Neural progenitor cell (in vitro differentiated cells): ENCODE results near the gene ASTN2. TPM values are rescaled to one million over a fixed set of nuclear protein-coding genes. Genes with fewer than 3 reads are reported as not detected.

Source experiments
- DNase-seq: peaks from one replicate; pipeline ENCODE4 v3.0.0-alpha.2; 2016; ENCODE audit warnings: low spot score
- H2AFZ ChIP-seq: fragments of 200-600 bp; sonication (generic); replicated peaks from 2 replicates; pipeline ENCODE4 v1.6.1; 2016; ENCODE audit warnings: antibody characterized with exemption
- H3F3A ChIP-seq: fragments of 200-600 bp; sonication (generic); 2 replicates; pipeline ENCODE4 v1.6.1; 2016; ENCODE audit warnings: antibody characterized with exemption, low read depth
- H3K27ac ChIP-seq: fragments of 200-600 bp; sonication (generic); 2 replicates; pipeline ENCODE4 v1.5.1; 2016; ENCODE audit warnings: mild to moderate bottlenecking
- H3K27me3 ChIP-seq: fragments of 200-600 bp; sonication (generic); 2 replicates; pipeline ENCODE4 v1.6.1; 2016; ENCODE audit warnings: mild to moderate bottlenecking, moderate library complexity
- H3K36me3 ChIP-seq: fragments of 200-600 bp; sonication (generic); 2 replicates; pipeline ENCODE4 v1.5.1; 2016
- H3K4me1 ChIP-seq: fragments of 200-600 bp; sonication (generic); 2 replicates; pipeline ENCODE4 v1.6.1; 2016; ENCODE audit warnings: mixed run types
- H3K4me2 ChIP-seq: fragments of 200-600 bp; sonication (generic); 2 replicates; pipeline ENCODE4 v1.6.1; 2016
- H3K4me3 ChIP-seq: fragments of 200-600 bp; sonication (generic); 2 replicates; pipeline ENCODE4 v1.5.1; 2016
- H3K79me2 ChIP-seq: fragments of 200-600 bp; sonication (generic); 2 replicates; pipeline ENCODE4 v1.6.1; 2016; ENCODE audit warnings: low read depth
- H3K9ac ChIP-seq: fragments of 200-600 bp; sonication (generic); 2 replicates; pipeline ENCODE4 v1.6.1; 2016
- H3K9me3 ChIP-seq: fragments of 200-600 bp; sonication (generic); 2 replicates; pipeline ENCODE4 v1.5.1; 2016; ENCODE audit warnings: low read depth
- H4K20me1 ChIP-seq: fragments of 200-600 bp; sonication (generic); 2 replicates; pipeline ENCODE4 v1.6.1; 2016; ENCODE audit warnings: low read depth
- H3K27ac Mint-ChIP-seq: 3 replicates; pipeline ENCODE4 v1.8.0; 2021; ENCODE audit warnings: mixed read lengths
- H3K27me3 Mint-ChIP-seq: 2 replicates; pipeline ENCODE4 v1.8.0; 2022; ENCODE audit warnings: low read depth, mild to moderate bottlenecking, inconsistent platforms, moderate library complexity, mixed read lengths; ENCODE audit not compliant: insufficient read depth
- H3K36me3 Mint-ChIP-seq: 3 replicates; pipeline ENCODE4 v1.8.0; 2021; ENCODE audit warnings: mixed read lengths
- H3K4me1 Mint-ChIP-seq: 3 replicates; pipeline ENCODE4 v1.8.0; 2021; ENCODE audit warnings: mixed read lengths
- H3K4me3 Mint-ChIP-seq: 3 replicates; pipeline ENCODE4 v1.8.0; 2021; ENCODE audit warnings: mild to moderate bottlenecking, moderate library complexity, mixed read lengths
- H3K9me3 Mint-ChIP-seq: 3 replicates; pipeline ENCODE4 v1.8.0; 2020; ENCODE audit warnings: mixed read lengths
- EZH2 ChIP-seq: fragments of 200-600 bp; sonication (generic); IDR thresholded peaks from 2 replicates; pipeline ENCODE4 v1.6.1; 2017; ENCODE audit warnings: antibody characterized with exemption, mild to moderate bottlenecking, moderate library complexity
- EZH2phosphoT487 ChIP-seq: fragments of 200-600 bp; sonication (generic); IDR thresholded peaks from 2 replicates; pipeline ENCODE4 v1.6.1; 2017; ENCODE audit warnings: antibody characterized with exemption
- total RNA-seq: library from RNA; depleted of rRNA; stranded (reverse); fragments of >200 nt; gene quantifications from 2 replicates; pipeline ENCODE4 v1.2.3, GENCODE V29; 2015; ENCODE audit warnings: low replicate concordance
- TF ChIP-seq, protein P1 (sequence below): fragments of 200-600 bp; sonication (generic); IDR thresholded peaks from 2 replicates; pipeline ENCODE4 v1.5.1; 2017; ENCODE audit warnings: antibody characterized with exemption, mild to moderate bottlenecking

Gene ASTN2
- total RNA-seq, 1 donor from 2014 or later, result 8.0 TPM

DNA sequence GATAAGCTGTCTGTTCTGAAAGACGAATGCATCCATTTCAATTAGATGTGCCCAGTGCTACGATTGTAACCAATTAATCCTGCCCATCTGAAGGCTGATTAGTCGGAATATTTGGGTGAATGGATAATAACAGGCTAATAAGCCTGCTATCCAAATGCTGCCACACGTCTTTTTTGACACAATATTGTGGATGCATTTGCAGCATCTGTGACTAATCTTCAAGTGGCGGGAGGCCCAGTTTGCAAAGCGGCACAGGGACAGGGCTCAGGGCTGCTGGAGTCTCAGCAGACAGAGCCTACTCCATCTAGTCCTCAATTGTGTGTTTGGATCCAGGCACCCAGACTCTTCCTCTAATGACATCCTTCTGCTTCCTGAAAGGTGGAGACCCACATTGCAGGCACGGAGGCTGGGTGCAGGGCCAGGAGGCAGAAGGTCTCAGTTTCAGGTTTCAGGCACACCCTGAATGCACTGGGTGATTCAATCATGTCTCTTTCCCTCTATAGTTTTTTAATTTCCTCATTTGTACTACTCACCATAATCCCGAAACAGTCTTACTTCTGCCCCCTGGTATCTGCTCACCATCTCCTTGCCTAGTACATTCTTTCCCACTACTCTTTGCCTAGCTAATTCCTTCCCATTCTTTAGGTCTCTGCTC lies 169.6 kb downstream of the ASTN2 start:
- no peaks in the 10 kb centered on the region for H3K36me3 Mint-ChIP-seq
- Histone ChIP-seq H3K36me3 (no peaks in the 10 kb centered on the region), H4K20me1 (no peaks in the 10 kb centered on the region), H3K4me2 (no peak overlapping the region), H3K27me3 (no peaks in the 10 kb centered on the region), H3K79me2 (no peaks in the 10 kb centered on the region), H3F3A (no peaks in the 10 kb centered on the region), H3K4me1 (no peaks in the 10 kb centered on the region), H3K4me3 (no peak overlapping the region), H3K27ac (no peak overlapping the region), H2AFZ (no peak overlapping the region), H3K9me3 (no peaks in the 10 kb centered on the region), H3K9ac (no peak overlapping the region)
- TF ChIP-seq, protein P1, sequence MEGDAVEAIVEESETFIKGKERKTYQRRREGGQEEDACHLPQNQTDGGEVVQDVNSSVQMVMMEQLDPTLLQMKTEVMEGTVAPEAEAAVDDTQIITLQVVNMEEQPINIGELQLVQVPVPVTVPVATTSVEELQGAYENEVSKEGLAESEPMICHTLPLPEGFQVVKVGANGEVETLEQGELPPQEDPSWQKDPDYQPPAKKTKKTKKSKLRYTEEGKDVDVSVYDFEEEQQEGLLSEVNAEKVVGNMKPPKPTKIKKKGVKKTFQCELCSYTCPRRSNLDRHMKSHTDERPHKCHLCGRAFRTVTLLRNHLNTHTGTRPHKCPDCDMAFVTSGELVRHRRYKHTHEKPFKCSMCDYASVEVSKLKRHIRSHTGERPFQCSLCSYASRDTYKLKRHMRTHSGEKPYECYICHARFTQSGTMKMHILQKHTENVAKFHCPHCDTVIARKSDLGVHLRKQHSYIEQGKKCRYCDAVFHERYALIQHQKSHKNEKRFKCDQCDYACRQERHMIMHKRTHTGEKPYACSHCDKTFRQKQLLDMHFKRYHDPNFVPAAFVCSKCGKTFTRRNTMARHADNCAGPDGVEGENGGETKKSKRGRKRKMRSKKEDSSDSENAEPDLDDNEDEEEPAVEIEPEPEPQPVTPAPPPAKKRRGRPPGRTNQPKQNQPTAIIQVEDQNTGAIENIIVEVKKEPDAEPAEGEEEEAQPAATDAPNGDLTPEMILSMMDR, result no peak
- TF ChIP-seq EZH2 (no peak), EZH2phosphoT487 (no peak)
- no peaks in the 10 kb centered on the region for H3K4me1 Mint-ChIP-seq
- H3K27me3 Mint-ChIP-seq, result no peaks in the 10 kb centered on the region
- H3K9me3 Mint-ChIP-seq, result no peaks in the 10 kb centered on the region
- no peak overlapping the region for H3K27ac Mint-ChIP-seq
- no peak for DNase-seq
- H3K4me3 Mint-ChIP-seq, result no peak overlapping the region

DNA sequence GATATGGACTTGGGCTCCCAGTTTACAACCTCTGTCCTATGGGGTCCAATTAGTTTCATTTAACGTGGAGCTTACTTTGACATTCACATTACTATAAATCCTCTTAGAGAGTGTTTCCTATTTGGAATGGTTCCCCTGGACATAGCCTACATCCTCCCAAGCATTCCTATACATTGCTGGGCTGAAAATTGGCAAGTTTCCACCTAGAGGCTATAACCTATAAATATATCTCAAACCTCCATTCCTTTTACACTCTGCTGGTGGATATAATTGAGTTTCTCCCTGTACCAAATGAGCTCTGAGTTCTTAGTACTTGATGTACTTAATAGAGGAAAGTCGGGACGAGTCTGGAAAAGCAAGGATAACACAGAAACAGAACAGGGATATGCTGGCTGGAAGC lies 172.8 kb downstream of the ASTN2 start:
- no peaks in the 10 kb centered on the region for H3K79me2 ChIP-seq
- no peak overlapping the region for H2AFZ ChIP-seq
- TF ChIP-seq, protein P1, result no peak
- no peak for TF ChIP-seq EZH2
- no peak for TF ChIP-seq EZH2phosphoT487
- H3K27me3 ChIP-seq, result no peaks in the 10 kb centered on the region
- H3K9me3 ChIP-seq, result no peaks in the 10 kb centered on the region
- H3F3A ChIP-seq, result no peaks in the 10 kb centered on the region
- H3K36me3 ChIP-seq, result no peaks in the 10 kb centered on the region
- H3K9ac ChIP-seq, result no peak overlapping the region
- no peak overlapping the region for H3K27ac ChIP-seq
- DNase-seq, result no peak
- no peak overlapping the region for H3K4me2 ChIP-seq
- no peaks in the 10 kb centered on the region for H4K20me1 ChIP-seq
- no peaks in the 10 kb centered on the region for H3K9me3 Mint-ChIP-seq
- no peak overlapping the region for H3K4me3 ChIP-seq
- H3K4me1 ChIP-seq, result no peaks in the 10 kb centered on the region
- no peak overlapping the region for H3K27ac Mint-ChIP-seq
- H3K27me3 Mint-ChIP-seq, result no peaks in the 10 kb centered on the region
- H3K36me3 Mint-ChIP-seq, result no peaks in the 10 kb centered on the region
- H3K4me3 Mint-ChIP-seq, result no peak overlapping the region
- no peaks in the 10 kb centered on the region for H3K4me1 Mint-ChIP-seq

DNA sequence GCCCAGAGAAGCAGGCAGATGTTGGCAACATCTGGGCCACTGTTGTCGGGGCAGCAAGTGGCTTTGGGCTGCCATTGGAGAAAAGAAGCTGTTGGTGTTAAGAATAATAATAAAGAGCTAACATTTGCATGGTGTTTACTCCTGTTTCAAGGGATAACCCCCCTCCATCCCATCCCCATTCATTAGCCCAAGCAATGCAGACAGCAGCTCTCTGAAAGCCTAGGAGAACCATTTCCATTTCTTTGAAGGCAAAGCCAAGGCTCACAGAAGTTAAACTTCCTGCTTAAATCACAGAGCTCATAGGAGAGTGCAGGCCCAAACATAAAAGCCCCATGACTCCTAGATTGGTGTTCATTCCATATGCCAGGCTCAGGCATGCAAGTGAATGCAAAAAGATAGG lies 175.4 kb downstream of the ASTN2 start:
- Histone ChIP-seq H3K79me2 (no peaks in the 10 kb centered on the region), H3K9ac (no peak overlapping the region), H3K27ac (no peak overlapping the region), H3K27me3 (no peaks in the 10 kb centered on the region), H3K9me3 (no peaks in the 10 kb centered on the region), H3K4me3 (no peak overlapping the region), H3K4me1 (peaks cover 2% of the 10 kb centered on the region), H3F3A (no peaks in the 10 kb centered on the region), H2AFZ (no peak overlapping the region), H4K20me1 (no peaks in the 10 kb centered on the region), H3K4me2 (no peak overlapping the region), H3K36me3 (no peaks in the 10 kb centered on the region)
- H3K27me3 Mint-ChIP-seq, result peaks cover 4% of the 10 kb centered on the region
- no peak overlapping the region for H3K27ac Mint-ChIP-seq
- no peaks in the 10 kb centered on the region for H3K9me3 Mint-ChIP-seq
- no peak for DNase-seq
- H3K36me3 Mint-ChIP-seq, result no peaks in the 10 kb centered on the region
- no peak for TF ChIP-seq EZH2
- no peak for TF ChIP-seq EZH2phosphoT487
- TF ChIP-seq, protein P1, result no peak
- no peak overlapping the region for H3K4me3 Mint-ChIP-seq
- H3K4me1 Mint-ChIP-seq, result peaks cover 3% of the 10 kb centered on the region
